B cell (primary cell): ENCODE measurements around the gene ANAPC2. TPM values are rescaled to one million over a fixed set of nuclear protein-coding genes. Genes with fewer than 3 reads are reported as not detected.

Experiments used
- ATAC-seq: fragments of 200-7000 bp; cut with Tn5 transposase; one replicate; pipeline ENCODE4 v1.10.0; 2021; ENCODE audit warnings: low read depth, mild to moderate bottlenecking, moderate number of reproducible peaks, moderate library complexity
- CTCF ChIA-PET: fragments of 350-600 bp; sonication (Branson Sonifier 250); formaldehyde crosslinking; loops from one replicate; lab custom pipeline; 2021; ENCODE audit warnings: antibody characterized with exemption, inconsistent platforms; lab: Charles Lee
- POLR2A ChIA-PET: fragments of 350-600 bp; sonication (Branson Sonifier 250); formaldehyde crosslinking; loops from one replicate; lab custom pipeline; 2021; ENCODE audit warnings: antibody characterized with exemption; lab: Charles Lee
- DNase-seq: peaks from one replicate; pipeline ENCODE4 v3.0.0; 2013
- H2AFZ ChIP-seq: 2 replicates; pipeline ENCODE4 v1.6.1; 2012; ENCODE audit warnings: mild to moderate bottlenecking, low read depth, low read length; ENCODE audit not compliant: insufficient read depth, poor library complexity, severe bottlenecking
- H3K27ac ChIP-seq, 2 donors: 1 replicate in 1 of 2; 2 replicates in 1 of 2; pipeline ENCODE4 v1.5.1; 2012 to 2013; ENCODE audit warnings: low read length in 2 of 2, mild to moderate bottlenecking in 2 of 2, moderate library complexity in 1 of 2
- H3K27me3 ChIP-seq, 4 experiments: fragments of 200-600 bp in 1 of 4; sonication (generic) in 1 of 4; replicated peaks in 1 of 4; 1 replicate in 2 of 4; 2 replicates in 2 of 4; pipeline versions ENCODE4 v1.6.1 to v1.7.0; 2013 to 2016; ENCODE audit warnings: low read length in 3 of 4, mild to moderate bottlenecking in 2 of 4, mixed read lengths in 1 of 4, moderate library complexity in 1 of 4; ENCODE audit not compliant: insufficient read depth in 4 of 4, control insufficient read depth in 3 of 4; ENCODE audit errors: control extremely low read depth in 1 of 4
- H3K36me3 ChIP-seq, 2 experiments: replicated peaks in 1 of 2; 1 replicate in 1 of 2; 2 replicates in 1 of 2; pipeline versions ENCODE4 v1.6.1 to v1.7.1; 2013; ENCODE audit warnings: low read length in 1 of 2; ENCODE audit not compliant: insufficient read depth in 2 of 2, control insufficient read depth in 1 of 2; ENCODE audit errors: control extremely low read depth in 1 of 2, extremely low read depth in 1 of 2
- H3K4me1 ChIP-seq, 2 donors: fragments of 200-600 bp in 1 of 2; sonication (generic) in 1 of 2; 1 replicate in 1 of 2; 2 replicates in 1 of 2; pipeline versions ENCODE4 v1.5.1 to v1.6.1; 2013 to 2017; ENCODE audit warnings: low read length in 2 of 2; ENCODE audit not compliant: control insufficient read depth in 2 of 2, insufficient read depth in 2 of 2
- H3K4me2 ChIP-seq: replicated peaks from 2 replicates; pipeline ENCODE3; 2012; ENCODE audit warnings: mild to moderate bottlenecking, low read depth, low read length; ENCODE audit not compliant: poor library complexity, severe bottlenecking
- H3K4me3 ChIP-seq, 5 experiments: fragments of 200-600 bp in 1 of 5; sonication (generic) in 1 of 5; 1 replicate in 3 of 5; 2 replicates in 2 of 5; pipeline versions ENCODE4 v1.5.1 to v1.7.0; 2011 to 2016; ENCODE audit warnings: low read length in 4 of 5, mild to moderate bottlenecking in 4 of 5, low read depth in 2 of 5, control low read depth in 1 of 5, moderate library complexity in 1 of 5; ENCODE audit not compliant: insufficient read depth in 1 of 5; ENCODE audit errors: control extremely low read depth in 1 of 5, extremely low read depth in 1 of 5
- H3K79me2 ChIP-seq: fragments of 200-600 bp; sonication (generic); one replicate; pipeline ENCODE4 v1.6.0; 2016; ENCODE audit warnings: low read length; ENCODE audit not compliant: control insufficient read depth, insufficient read depth
- H3K9ac ChIP-seq: fragments of 200-600 bp; sonication (generic); 2 replicates; pipeline ENCODE4 v1.6.1; 2017; ENCODE audit warnings: mild to moderate bottlenecking, low read length, moderate library complexity
- H3K9me3 ChIP-seq, 3 donors: one replicate each; pipeline versions ENCODE4 v1.6.1 to v1.7.1; 2013; ENCODE audit warnings: low read length in 2 of 3; ENCODE audit not compliant: control insufficient read depth in 2 of 3, insufficient read depth in 1 of 3; ENCODE audit errors: control extremely low read depth in 1 of 3
- H4K20me1 ChIP-seq: 2 replicates; pipeline ENCODE4 v1.6.0; 2012; ENCODE audit warnings: mild to moderate bottlenecking, low read length; ENCODE audit not compliant: insufficient read depth, control insufficient read depth, poor library complexity, severe bottlenecking
- H3K27ac Mint-ChIP-seq: one replicate; pipeline ENCODE4 v1.8.0; 2021; ENCODE audit warnings: mixed read lengths
- H3K27me3 Mint-ChIP-seq: one replicate; pipeline ENCODE4 v1.8.0; 2021; ENCODE audit warnings: mixed read lengths
- H3K4me1 Mint-ChIP-seq: one replicate; pipeline ENCODE4 v1.8.0; 2021; ENCODE audit warnings: mixed read lengths
- H3K4me3 Mint-ChIP-seq: one replicate; pipeline ENCODE4 v1.8.0; 2021; ENCODE audit warnings: mixed read lengths
- H3K9me3 Mint-ChIP-seq: one replicate; pipeline ENCODE4 v1.8.0; 2022; ENCODE audit warnings: mixed read lengths; ENCODE audit not compliant: insufficient read depth
- EZH2 ChIP-seq: IDR thresholded peaks from 2 replicates; pipeline ENCODE4 v1.6.1; 2012; ENCODE audit warnings: borderline replicate concordance, low read depth, mild to moderate bottlenecking, moderate library complexity, low read length; ENCODE audit not compliant: insufficient read depth, poor library complexity, severe bottlenecking
- WGBS: methylation state at CpG from one replicate; pipeline ENCODE4 v1.1.5; 2013; ENCODE audit warnings: missing lambda C conversion rate; ENCODE audit not compliant: insufficient coverage; 5-methylcytosine and 5-hydroxymethylcytosine counted together
- intact Hi-C: fragments of 100-400 bp; cut with micrococcal nuclease; formaldehyde crosslinking; loops from one replicate; pipeline ENCODE4 v1.10.0; 2022
- polyA plus RNA-seq: library from polyadenylated mRNA; depleted of rRNA; stranded (reverse); fragments of >200 nt; gene quantifications from 2 replicates; pipeline ENCODE4 v1.2.3, GENCODE V29; 2012
- total RNA-seq, 2 donors: library from RNA; stranded (reverse); fragments of 120-200 nt in 1 of 2; gene quantifications; 1 replicate in 1 of 2; 2 replicates in 1 of 2; pipeline versions ENCODE4 v1.2.3 to v1.2.4, GENCODE V29; 2013 to 2022
- TF ChIP-seq, protein P1 (sequence below): fragments of 200-600 bp; IDR thresholded peaks from one replicate; pipeline ENCODE4 v1.8.0; 2022; ENCODE audit warnings: antibody characterized with exemption, mild to moderate bottlenecking

ANAPC2 gene
- total and polyA plus RNA-seq, 2 donors (not counting 1 experiment from before 2014, with no cell fraction given), result 121 to 127 TPM

DNA sequence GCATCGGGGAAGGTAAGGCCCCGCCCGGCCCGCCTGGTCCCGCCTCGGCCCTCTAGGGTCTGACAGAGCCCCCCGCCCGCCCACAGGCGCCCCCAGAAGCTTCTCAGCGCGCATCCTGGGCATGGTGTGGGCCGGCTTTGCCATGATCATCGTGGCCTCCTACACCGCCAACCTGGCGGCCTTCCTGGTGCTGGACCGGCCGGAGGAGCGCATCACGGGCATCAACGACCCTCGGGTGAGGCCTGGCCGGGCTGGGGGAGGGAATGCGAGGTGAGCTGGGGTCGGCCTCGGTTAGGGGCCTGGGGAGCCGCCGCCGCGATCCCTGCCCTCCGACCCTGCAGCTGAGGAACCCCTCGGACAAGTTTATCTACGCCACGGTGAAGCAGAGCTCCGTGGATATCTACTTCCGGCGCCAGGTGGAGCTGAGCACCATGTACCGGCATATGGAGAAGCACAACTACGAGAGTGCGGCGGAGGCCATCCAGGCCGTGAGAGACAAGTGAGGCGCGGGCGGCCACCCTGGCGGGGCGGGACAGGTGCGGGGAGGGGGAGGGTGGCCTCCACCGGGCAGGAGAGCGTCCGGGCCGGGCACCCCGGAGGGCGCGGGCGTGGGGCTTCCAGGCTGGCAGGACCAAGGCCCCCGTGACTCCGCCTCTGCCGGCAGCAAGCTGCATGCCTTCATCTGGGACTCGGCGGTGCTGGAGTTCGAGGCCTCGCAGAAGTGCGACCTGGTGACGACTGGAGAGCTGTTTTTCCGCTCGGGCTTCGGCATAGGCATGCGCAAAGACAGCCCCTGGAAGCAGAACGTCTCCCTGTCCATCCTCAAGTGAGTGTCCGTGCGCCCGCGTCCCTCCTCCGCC lies 25.6 kb downstream of the ANAPC2 start:
- H3K36me3 ChIP-seq, result no peaks in the 10 kb centered on the region
- Mint-ChIP-seq H3K27me3 (peaks cover 45% of the 10 kb centered on the region), H3K9me3 (no peaks in the 10 kb centered on the region), H3K4me1 (peaks cover 19% of the 10 kb centered on the region), H3K27ac (no peak overlapping the region), H3K4me3 (peak overlapping the region; percentile 13)
- TF ChIP-seq, protein P1, sequence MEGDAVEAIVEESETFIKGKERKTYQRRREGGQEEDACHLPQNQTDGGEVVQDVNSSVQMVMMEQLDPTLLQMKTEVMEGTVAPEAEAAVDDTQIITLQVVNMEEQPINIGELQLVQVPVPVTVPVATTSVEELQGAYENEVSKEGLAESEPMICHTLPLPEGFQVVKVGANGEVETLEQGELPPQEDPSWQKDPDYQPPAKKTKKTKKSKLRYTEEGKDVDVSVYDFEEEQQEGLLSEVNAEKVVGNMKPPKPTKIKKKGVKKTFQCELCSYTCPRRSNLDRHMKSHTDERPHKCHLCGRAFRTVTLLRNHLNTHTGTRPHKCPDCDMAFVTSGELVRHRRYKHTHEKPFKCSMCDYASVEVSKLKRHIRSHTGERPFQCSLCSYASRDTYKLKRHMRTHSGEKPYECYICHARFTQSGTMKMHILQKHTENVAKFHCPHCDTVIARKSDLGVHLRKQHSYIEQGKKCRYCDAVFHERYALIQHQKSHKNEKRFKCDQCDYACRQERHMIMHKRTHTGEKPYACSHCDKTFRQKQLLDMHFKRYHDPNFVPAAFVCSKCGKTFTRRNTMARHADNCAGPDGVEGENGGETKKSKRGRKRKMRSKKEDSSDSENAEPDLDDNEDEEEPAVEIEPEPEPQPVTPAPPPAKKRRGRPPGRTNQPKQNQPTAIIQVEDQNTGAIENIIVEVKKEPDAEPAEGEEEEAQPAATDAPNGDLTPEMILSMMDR, result no peak
- TF ChIP-seq EZH2, result peak; percentile 17
- no peaks in the 10 kb centered on the region for H4K20me1 ChIP-seq
- H3K4me3 ChIP-seq, result no peak overlapping the region
- H3K4me2 ChIP-seq, result peak overlapping the region; percentile 35
- WGBS, result 32% methylated on average over 74 of the region's 74 CpGs
- CTCF ChIA-PET, result no interaction called here
- H3K9me3 ChIP-seq, result peaks cover 0 to 27% (median 0%) of the 10 kb centered on the region in 3 donors
- intact Hi-C loops, result no loop called here
- POLR2A ChIA-PET, result interaction anchor here (0.6 to 0.7 kb wide), 2 partner anchors 14 to 48 kb away, joined by 3 read pairs; no protein-coding TSS in a partner anchor
- peaks cover 9 to 31% of the 10 kb centered on the region in 2 donors for H3K4me1 ChIP-seq
- no peak overlapping the region for H2AFZ ChIP-seq
- DNase-seq (no peak), ATAC-seq (no peak)
- H3K27ac ChIP-seq, result no peak overlapping the region
- H3K9ac ChIP-seq, result no peak overlapping the region
- no peaks in the 10 kb centered on the region for H3K79me2 ChIP-seq
- H3K27me3 ChIP-seq, result peaks cover 0 to 82% (median 34%) of the 10 kb centered on the region in 4 experiments
